ENCODE results near the gene BASP1.

Gene BASP1

DNA sequence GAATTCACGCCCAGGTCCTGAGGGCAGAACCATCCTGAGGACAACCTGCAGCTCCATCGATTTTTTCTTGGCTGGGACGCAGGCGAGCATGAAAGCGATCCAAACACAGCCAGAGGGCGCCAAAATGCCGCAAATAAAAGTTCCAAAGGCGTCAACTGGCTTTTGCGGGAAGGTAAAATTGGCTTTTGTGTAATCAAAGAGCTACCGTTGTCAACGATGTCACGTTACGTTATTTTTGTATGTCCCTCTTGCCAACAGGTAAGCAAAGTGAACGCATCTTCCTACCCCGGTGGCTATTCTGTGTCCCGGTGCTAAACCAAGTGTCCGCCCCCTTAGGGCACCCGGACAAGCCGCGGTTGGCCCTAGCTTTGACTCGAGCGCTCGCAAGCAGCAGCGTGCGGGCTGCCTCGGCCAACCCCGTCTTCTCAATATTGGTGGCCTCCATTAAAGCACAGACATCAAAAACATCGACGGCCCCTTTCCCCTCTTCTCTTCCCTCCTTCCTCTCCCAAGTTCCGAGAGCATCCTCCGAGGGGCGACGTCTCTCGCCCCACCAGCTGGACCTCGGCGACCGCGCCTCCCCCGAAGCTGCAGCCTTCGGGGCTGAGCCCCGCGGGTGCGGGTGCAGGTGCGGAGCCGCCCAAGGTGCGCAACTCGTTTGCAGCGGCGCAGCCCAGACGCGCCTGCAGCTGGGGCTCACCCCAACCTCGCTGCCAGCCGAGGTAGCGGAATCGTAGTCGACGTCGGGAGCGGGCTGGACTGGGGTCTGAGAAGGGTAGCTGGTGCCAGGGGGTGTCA is 1.1 kb upstream of the BASP1 start (continued):
- TF ChIP-seq ZNF214 (tag by site-specific recombination; IDR thresholded peaks at IDR 0.05; ENCODE audit: borderline replicate concordance) = no peak
- TF ChIP-seq GLIS2 (tag by site-specific recombination; IDR thresholded peaks at IDR 0.05) = peak; percentile 70
- TF ChIP-seq, protein P1, sequence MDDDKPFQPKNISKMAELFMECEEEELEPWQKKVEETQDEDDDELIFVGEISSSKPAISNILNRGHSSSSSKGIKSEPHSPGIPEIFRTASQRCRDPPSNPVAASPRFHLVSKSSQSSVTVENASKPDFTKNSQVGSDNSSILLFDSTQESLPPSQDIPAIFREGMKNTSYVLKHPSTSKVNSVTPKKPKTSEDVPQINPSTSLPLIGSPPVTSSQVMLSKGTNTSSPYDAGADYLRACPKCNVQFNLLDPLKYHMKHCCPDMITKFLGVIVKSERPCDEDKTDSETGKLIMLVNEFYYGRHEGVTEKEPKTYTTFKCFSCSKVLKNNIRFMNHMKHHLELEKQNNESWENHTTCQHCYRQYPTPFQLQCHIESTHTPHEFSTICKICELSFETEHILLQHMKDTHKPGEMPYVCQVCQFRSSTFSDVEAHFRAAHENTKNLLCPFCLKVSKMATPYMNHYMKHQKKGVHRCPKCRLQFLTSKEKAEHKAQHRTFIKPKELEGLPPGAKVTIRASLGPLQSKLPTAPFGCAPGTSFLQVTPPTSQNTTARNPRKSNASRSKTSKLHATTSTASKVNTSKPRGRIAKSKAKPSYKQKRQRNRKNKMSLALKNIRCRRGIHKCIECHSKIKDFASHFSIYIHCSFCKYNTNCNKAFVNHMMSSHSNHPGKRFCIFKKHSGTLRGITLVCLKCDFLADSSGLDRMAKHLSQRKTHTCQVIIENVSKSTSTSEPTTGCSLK (tag by site-specific recombination; IDR thresholded peaks at IDR 0.05) = no peak
- TF ChIP-seq IKZF3 (tag by site-specific recombination; IDR thresholded peaks at IDR 0.05) = no peak
- TF ChIP-seq, protein P2, sequence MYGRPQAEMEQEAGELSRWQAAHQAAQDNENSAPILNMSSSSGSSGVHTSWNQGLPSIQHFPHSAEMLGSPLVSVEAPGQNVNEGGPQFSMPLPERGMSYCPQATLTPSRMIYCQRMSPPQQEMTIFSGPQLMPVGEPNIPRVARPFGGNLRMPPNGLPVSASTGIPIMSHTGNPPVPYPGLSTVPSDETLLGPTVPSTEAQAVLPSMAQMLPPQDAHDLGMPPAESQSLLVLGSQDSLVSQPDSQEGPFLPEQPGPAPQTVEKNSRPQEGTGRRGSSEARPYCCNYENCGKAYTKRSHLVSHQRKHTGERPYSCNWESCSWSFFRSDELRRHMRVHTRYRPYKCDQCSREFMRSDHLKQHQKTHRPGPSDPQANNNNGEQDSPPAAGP (tag by site-specific recombination; IDR thresholded peaks at IDR 0.05) = peak; percentile 77
- TF ChIP-seq, protein P3, sequence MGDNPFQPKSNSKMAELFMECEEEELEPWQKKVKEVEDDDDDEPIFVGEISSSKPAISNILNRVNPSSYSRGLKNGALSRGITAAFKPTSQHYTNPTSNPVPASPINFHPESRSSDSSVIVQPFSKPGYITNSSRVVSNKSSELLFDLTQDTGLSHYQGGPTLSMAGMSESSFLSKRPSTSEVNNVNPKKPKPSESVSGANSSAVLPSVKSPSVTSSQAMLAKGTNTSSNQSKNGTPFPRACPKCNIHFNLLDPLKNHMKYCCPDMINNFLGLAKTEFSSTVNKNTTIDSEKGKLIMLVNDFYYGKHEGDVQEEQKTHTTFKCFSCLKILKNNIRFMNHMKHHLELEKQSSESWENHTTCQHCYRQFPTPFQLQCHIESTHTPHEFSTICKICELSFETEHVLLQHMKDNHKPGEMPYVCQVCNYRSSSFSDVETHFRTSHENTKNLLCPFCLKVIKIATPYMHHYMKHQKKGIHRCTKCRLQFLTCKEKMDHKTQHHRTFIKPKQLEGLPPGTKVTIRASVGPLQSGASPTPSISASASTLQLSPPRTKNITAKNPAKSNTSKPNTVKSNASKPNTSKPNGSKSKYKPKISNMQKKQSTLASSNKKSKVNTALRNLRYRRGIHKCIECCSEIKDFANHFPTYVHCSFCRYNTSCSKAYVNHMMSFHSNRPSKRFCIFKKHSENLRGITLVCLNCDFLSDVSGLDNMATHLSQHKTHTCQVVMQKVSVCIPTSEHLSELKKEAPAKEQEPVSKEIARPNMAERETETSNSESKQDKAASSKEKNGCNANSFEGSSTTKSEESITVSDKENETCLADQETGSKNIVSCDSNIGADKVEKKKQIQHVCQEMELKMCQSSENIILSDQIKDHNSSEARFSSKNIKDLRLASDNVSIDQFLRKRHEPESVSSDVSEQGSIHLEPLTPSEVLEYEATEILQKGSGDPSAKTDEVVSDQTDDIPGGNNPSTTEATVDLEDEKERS (tag by site-specific recombination; IDR thresholded peaks at IDR 0.05) = no peak
- no peak for TF ChIP-seq ZBTB7A (tag by site-specific recombination; IDR thresholded peaks at IDR 0.05; ENCODE audit: low read depth)
- no peak for TF ChIP-seq ZNF555 (tag by site-specific recombination; conservative IDR thresholded peaks at IDR 0.05)
- peak; percentile 13; the same call in 1 of the 2 replicates for TF ChIP-seq ZFP69B (tag by site-specific recombination; IDR thresholded peaks at IDR 0.05)
- peak; percentile 62 for TF ChIP-seq KLF8 (tag by site-specific recombination; IDR thresholded peaks at IDR 0.05)
- peak; percentile 80 for TF ChIP-seq SCRT2 (tag by site-specific recombination; IDR thresholded peaks at IDR 0.05)
- peak; percentile 59; the same call in 1 of the 2 replicates for TF ChIP-seq ZXDB (tag by site-specific recombination; IDR thresholded peaks at IDR 0.05)
- no peak for TF ChIP-seq PRDM1 (tag by site-specific recombination; IDR thresholded peaks at IDR 0.05)
- TF ChIP-seq, protein P4, sequence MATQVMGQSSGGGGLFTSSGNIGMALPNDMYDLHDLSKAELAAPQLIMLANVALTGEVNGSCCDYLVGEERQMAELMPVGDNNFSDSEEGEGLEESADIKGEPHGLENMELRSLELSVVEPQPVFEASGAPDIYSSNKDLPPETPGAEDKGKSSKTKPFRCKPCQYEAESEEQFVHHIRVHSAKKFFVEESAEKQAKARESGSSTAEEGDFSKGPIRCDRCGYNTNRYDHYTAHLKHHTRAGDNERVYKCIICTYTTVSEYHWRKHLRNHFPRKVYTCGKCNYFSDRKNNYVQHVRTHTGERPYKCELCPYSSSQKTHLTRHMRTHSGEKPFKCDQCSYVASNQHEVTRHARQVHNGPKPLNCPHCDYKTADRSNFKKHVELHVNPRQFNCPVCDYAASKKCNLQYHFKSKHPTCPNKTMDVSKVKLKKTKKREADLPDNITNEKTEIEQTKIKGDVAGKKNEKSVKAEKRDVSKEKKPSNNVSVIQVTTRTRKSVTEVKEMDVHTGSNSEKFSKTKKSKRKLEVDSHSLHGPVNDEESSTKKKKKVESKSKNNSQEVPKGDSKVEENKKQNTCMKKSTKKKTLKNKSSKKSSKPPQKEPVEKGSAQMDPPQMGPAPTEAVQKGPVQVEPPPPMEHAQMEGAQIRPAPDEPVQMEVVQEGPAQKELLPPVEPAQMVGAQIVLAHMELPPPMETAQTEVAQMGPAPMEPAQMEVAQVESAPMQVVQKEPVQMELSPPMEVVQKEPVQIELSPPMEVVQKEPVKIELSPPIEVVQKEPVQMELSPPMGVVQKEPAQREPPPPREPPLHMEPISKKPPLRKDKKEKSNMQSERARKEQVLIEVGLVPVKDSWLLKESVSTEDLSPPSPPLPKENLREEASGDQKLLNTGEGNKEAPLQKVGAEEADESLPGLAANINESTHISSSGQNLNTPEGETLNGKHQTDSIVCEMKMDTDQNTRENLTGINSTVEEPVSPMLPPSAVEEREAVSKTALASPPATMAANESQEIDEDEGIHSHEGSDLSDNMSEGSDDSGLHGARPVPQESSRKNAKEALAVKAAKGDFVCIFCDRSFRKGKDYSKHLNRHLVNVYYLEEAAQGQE (tag by site-specific recombination; IDR thresholded peaks at IDR 0.05) = 0 out of 2 replicates have a peak, but pooled peaks have one; percentile 41
- no peak for TF ChIP-seq ZNF175 (tag by site-specific recombination; IDR thresholded peaks at IDR 0.05)
- TF ChIP-seq, protein P5, sequence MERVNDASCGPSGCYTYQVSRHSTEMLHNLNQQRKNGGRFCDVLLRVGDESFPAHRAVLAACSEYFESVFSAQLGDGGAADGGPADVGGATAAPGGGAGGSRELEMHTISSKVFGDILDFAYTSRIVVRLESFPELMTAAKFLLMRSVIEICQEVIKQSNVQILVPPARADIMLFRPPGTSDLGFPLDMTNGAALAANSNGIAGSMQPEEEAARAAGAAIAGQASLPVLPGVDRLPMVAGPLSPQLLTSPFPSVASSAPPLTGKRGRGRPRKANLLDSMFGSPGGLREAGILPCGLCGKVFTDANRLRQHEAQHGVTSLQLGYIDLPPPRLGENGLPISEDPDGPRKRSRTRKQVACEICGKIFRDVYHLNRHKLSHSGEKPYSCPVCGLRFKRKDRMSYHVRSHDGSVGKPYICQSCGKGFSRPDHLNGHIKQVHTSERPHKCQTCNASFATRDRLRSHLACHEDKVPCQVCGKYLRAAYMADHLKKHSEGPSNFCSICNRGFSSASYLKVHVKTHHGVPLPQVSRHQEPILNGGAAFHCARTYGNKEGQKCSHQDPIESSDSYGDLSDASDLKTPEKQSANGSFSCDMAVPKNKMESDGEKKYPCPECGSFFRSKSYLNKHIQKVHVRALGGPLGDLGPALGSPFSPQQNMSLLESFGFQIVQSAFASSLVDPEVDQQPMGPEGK (tag by site-specific recombination; IDR thresholded peaks at IDR 0.05) = no peak
- TF ChIP-seq YY1 (tag by site-specific recombination; IDR thresholded peaks at IDR 0.05) = peak; percentile 92
- peak; percentile 88; the same call in 1 of the 2 replicates for TF ChIP-seq ZFP37 (tag by site-specific recombination; IDR thresholded peaks at IDR 0.05)
- peak; percentile 42; the same call in 1 of the 2 replicates for TF ChIP-seq ZBTB1 (tag by site-specific recombination; IDR thresholded peaks at IDR 0.05)
- TF ChIP-seq, protein P6, sequence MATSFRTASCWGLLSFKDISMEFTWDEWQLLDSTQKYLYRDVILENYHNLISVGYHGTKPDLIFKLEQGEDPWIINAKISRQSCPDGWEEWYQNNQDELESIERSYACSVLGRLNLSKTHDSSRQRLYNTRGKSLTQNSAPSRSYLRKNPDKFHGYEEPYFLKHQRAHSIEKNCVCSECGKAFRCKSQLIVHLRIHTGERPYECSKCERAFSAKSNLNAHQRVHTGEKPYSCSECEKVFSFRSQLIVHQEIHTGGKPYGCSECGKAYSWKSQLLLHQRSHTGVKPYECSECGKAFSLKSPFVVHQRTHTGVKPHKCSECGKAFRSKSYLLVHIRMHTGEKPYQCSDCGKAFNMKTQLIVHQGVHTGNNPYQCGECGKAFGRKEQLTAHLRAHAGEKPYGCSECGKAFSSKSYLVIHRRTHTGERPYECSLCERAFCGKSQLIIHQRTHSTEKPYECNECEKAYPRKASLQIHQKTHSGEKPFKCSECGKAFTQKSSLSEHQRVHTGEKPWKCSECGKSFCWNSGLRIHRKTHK (tag by site-specific recombination; IDR thresholded peaks at IDR 0.05) = no peak
- TF ChIP-seq ZNF549 (tag by site-specific recombination; IDR thresholded peaks at IDR 0.05) = no peak
- no peak for TF ChIP-seq ZNF48 (tag by site-specific recombination; IDR thresholded peaks at IDR 0.05)
- TF ChIP-seq ZNF112 (tag by site-specific recombination; IDR thresholded peaks at IDR 0.05) = no peak
- TF ChIP-seq SCRT1 (tag by site-specific recombination; IDR thresholded peaks at IDR 0.05; ENCODE audit: borderline replicate concordance) = peak; percentile 64; the same call in 1 of the 2 replicates
- peak; percentile 65 for TF ChIP-seq SP3 (tag by site-specific recombination; IDR thresholded peaks at IDR 0.05)

Measured in HEK293 (cell line).